Measurements from ENCODE around the gene CHN2. TPM values are rescaled to one million over a fixed set of nuclear protein-coding genes. Genes with fewer than 3 reads are reported as not detected.
"Not testable (repeated sequence)": the region's sequence is repeated elsewhere in the genome, so short reads cannot be mapped to it uniquely, and the experiment has no call there.

The CHN2 gene
- total RNA-seq, 1 donor from 2014 or later = 5.7 TPM

DNA sequence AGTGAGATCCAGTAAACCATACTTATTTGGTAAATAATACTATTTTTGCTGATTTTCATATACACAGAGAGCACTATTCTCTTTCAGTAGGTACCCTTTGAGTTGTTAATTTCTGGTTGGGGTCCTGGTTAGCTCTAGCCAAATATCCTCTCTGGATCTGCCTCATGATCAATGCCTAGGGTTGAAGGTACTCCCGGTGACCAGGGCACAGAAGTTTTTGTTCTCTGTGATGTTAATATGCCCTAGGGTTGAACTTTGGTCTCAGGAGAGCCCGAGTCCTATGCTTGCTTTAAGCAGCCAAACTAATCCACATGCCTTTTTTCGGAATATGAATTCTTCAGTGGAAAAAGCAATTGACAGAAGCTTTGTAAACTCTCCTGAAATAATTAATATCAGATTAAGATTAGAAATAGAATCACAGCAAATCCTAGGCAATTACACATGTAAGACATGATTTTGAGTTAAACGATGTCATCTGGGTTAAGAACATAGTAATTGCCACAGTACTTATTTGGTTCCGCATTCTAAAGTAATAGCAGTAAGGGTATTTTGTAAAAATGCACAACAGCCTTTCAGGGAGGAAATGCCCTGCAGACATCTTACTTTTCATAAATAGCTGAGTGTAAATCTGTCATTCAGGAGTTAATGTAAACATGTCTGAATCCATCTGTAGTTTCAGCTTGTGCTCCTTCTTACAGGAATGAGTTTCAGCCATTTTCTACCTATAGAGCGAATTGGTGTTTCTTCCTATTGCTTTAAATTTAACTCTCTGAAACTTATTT lies 10.1 kb downstream of the CHN2 start:
- H3K36me3 ChIP-seq (ENCODE audit: control insufficient read depth, insufficient read depth, low read length) = no peaks in the 10 kb centered on the region
- TF ChIP-seq, protein P1, sequence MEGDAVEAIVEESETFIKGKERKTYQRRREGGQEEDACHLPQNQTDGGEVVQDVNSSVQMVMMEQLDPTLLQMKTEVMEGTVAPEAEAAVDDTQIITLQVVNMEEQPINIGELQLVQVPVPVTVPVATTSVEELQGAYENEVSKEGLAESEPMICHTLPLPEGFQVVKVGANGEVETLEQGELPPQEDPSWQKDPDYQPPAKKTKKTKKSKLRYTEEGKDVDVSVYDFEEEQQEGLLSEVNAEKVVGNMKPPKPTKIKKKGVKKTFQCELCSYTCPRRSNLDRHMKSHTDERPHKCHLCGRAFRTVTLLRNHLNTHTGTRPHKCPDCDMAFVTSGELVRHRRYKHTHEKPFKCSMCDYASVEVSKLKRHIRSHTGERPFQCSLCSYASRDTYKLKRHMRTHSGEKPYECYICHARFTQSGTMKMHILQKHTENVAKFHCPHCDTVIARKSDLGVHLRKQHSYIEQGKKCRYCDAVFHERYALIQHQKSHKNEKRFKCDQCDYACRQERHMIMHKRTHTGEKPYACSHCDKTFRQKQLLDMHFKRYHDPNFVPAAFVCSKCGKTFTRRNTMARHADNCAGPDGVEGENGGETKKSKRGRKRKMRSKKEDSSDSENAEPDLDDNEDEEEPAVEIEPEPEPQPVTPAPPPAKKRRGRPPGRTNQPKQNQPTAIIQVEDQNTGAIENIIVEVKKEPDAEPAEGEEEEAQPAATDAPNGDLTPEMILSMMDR (IDR thresholded peaks at IDR 0.05; ENCODE audit: insufficient read depth, low read length, poor library complexity, severe bottlenecking) = no peak
- H3K4me3 ChIP-seq (ENCODE audit: low read depth, low read length) = no peak overlapping the region
- H3K27me3 ChIP-seq (ENCODE audit: control insufficient read depth, insufficient read depth, low read length) = no peaks in the 10 kb centered on the region
- no peak for DNase-seq (ENCODE audit: low read depth)

DNA sequence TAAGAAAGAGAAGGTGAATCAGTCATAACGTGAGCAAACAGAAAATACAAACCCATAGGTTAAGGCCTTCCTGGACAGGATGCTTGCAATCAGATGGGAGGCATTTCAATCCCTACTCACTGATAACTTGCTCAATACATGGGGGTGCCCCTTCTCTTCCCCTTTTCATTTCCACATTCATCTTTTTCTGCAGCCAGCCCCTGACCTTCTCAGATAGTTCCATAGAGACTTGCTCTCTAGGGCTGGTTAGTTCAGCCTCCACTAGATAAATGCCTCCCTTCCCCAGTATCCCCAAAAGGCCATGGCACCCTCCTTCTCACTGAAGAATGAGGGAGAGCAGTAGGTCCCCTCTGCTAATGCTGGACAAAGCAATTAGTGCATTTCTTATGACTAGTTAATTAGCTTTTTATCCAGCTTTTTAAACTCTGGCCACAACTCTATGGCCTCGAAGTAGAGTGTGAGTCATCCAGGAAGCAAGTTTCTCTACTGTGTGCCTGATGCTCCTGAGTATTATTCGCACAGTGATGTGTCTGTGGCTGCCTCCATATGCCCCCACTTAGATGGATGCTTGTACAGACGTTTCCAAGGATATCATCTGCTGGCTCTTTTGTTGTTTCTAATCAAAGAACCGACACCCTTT lies 12.7 kb downstream of the CHN2 start:
- no peak for DNase-seq (ENCODE audit: low read depth)
- H3K4me3 ChIP-seq (ENCODE audit: low read depth, low read length) = no peak overlapping the region
- TF ChIP-seq, protein P1 (IDR thresholded peaks at IDR 0.05; ENCODE audit: insufficient read depth, low read length, poor library complexity, severe bottlenecking) = no peak

DNA sequence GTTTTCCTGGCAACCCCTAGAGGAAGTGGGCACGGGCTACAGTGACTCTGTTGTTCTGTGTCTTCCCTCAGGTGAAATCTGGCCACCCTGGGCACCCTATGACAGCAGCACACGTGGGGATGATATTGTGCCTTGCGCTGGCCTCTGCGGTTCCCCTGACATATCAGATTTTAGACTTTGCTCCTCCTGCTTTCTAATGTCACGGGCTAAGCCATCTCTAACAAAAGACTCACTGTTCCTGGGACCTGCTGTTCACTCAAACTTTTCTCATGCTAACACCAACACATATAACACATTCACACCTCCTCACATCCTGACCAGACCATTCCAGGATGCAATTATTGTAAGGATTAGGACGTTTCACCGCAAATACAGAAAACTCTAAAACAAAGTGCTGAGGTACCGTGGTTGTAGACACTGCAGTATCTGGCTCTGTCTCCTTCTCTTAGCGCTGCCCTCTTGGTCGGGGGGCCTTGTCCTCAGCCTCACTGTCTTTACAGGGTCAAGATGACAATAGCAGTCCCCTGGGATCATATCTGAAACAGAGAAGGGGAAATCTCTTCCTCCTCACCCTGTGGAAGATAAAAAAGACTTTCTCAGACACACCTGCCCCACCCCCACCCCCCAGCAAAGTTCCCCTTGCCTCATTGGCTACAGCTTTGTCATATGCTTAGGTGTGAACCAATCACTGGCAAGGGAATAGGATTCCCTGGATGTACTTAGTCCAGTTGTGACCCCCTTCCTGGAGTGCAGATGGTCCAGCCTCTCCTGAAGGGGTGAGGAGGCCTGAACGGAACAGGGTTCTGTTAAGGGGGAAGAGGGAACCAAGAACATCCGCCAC lies 14.1 kb downstream of the CHN2 start:
- Histone ChIP-seq H3K27me3 (ENCODE audit: control insufficient read depth, insufficient read depth, low read length) (no peaks in the 10 kb centered on the region), H3K4me3 (ENCODE audit: low read depth, low read length) (no peak overlapping the region), H3K36me3 (ENCODE audit: control insufficient read depth, insufficient read depth, low read length) (no peaks in the 10 kb centered on the region)

More for the DNA sequence above, 12.7 kb downstream of the CHN2 start:
- H3K36me3 ChIP-seq (ENCODE audit: control insufficient read depth, insufficient read depth, low read length) = no peaks in the 10 kb centered on the region
- H3K27me3 ChIP-seq (ENCODE audit: control insufficient read depth, insufficient read depth, low read length) = no peaks in the 10 kb centered on the region

DNA sequence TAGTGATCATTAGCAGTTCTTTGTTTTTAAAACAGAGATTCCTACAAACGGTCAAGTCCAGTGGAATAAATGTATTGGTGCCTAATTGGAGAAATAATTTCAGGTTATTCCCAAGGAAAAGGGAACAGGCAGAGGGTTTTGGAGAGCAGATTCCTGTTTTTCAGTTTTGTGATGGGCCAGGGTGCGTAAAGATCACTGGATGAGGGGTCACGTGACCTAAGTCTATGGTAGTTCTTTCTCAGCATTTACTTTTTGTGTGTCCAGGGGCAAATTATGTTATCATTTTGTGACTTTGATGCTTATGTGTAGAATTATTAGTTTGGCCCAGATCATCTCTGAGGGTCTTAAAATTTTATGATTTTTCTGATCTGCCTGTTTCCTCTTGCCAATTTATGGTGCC lies 15.2 kb downstream of the CHN2 start:
- H3K36me3 ChIP-seq (ENCODE audit: control insufficient read depth, insufficient read depth, low read length) = no peaks in the 10 kb centered on the region
- TF ChIP-seq, protein P1 (IDR thresholded peaks at IDR 0.05; ENCODE audit: insufficient read depth, low read length, poor library complexity, severe bottlenecking) = no peak

More for the DNA sequence above, 14.1 kb downstream of the CHN2 start:
- TF ChIP-seq, protein P1 (IDR thresholded peaks at IDR 0.05; ENCODE audit: insufficient read depth, low read length, poor library complexity, severe bottlenecking) = no peak
- DNase-seq (ENCODE audit: low read depth) = no peak

DNA sequence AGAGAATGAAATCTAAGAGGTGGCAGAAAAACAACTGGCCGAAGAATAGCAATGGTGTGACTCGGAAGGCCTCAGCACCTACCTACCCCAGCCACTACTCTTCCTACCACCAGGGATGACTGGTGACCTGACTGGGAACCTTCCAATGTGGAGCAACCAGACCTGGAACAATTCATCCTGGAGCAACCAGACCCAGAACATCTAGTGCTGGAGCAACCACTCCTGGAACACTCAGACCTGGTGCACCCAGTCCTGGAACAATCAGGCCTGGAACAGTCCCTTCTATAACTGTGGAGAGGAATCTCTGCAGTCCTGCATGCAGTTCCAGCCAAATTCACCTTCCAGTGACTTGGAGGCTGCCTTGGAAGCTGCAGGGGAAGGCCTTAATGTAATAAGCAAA lies 18.2 kb downstream of the CHN2 start:
- not testable (repeated sequence) for DNase-seq (ENCODE audit: low read depth); H3K36me3 ChIP-seq (ENCODE audit: control insufficient read depth, insufficient read depth, low read length); H3K4me3 ChIP-seq (ENCODE audit: low read depth, low read length); H3K27me3 ChIP-seq (ENCODE audit: control insufficient read depth, insufficient read depth, low read length)

More for the DNA sequence above, 15.2 kb downstream of the CHN2 start:
- no peak for DNase-seq (ENCODE audit: low read depth)
- H3K27me3 ChIP-seq (ENCODE audit: control insufficient read depth, insufficient read depth, low read length) = no peaks in the 10 kb centered on the region
- H3K4me3 ChIP-seq (ENCODE audit: low read depth, low read length) = no peak overlapping the region

DNA sequence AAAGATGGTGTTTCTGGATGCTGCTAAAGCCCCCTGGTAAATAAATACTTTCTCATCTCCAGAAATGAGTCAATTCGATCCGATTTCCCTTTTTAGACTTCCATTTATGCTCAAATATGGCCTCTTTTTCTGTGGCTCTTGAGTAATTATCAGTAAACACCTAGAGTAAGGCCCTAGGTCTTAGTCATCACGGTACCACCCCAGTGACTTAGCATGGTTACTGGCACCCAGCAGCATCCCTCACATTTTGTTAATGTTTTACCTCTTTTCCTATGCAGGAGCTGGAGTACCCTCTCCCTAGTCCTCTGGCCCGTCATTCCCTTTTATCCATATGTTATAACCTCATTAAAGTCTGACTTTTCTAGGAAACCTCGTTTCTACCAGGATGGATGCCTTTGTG lies 19.5 kb downstream of the CHN2 start:
- TF ChIP-seq, protein P1 (IDR thresholded peaks at IDR 0.05; ENCODE audit: insufficient read depth, low read length, poor library complexity, severe bottlenecking) = no peak
- no peak overlapping the region for H3K4me3 ChIP-seq (ENCODE audit: low read depth, low read length)
- no peak for DNase-seq (ENCODE audit: low read depth)
- H3K36me3 ChIP-seq (ENCODE audit: control insufficient read depth, insufficient read depth, low read length) = no peaks in the 10 kb centered on the region
- H3K27me3 ChIP-seq (ENCODE audit: control insufficient read depth, insufficient read depth, low read length) = no peaks in the 10 kb centered on the region

All from kidney epithelial cell (primary cell).